CD14-positive monocyte (primary cell): ENCODE measurements around the gene ELMOD1. TPM values are rescaled to one million over a fixed set of nuclear protein-coding genes. Genes with fewer than 3 reads are reported as not detected.

ENCODE experiments used
- DNase-seq, 3 donors: peaks; one replicate each; pipeline ENCODE4 v3.0.0-alpha.2; 2011 to 2022
- H2AFZ ChIP-seq: 2 replicates; pipeline ENCODE4 v1.6.0; 2012; ENCODE audit warnings: mild to moderate bottlenecking, low read depth, low read length, inconsistent platforms; ENCODE audit not compliant: insufficient read depth, poor library complexity, severe bottlenecking
- H3K27ac ChIP-seq, 2 donors: 1 replicate in 1 of 2; 2 replicates in 1 of 2; pipeline ENCODE4 v1.5.1; 2012 to 2013; ENCODE audit warnings: low read length in 2 of 2, control low read depth in 1 of 2, inconsistent platforms in 1 of 2, low read depth in 1 of 2, mild to moderate bottlenecking in 1 of 2
- H3K27me3 ChIP-seq, 2 donors: one replicate each; pipeline versions ENCODE4 v1.6.0 to v1.6.1; 2011 to 2013; ENCODE audit warnings: low read length in 2 of 2; ENCODE audit not compliant: control insufficient read depth in 2 of 2, insufficient read depth in 2 of 2
- H3K36me3 ChIP-seq, 2 donors: replicated peaks in 1 of 2; 1 replicate in 1 of 2; 2 replicates in 1 of 2; pipeline versions ENCODE4 v1.5.1 to v1.6.1; 2012 to 2013; ENCODE audit warnings: low read length in 2 of 2, control low read depth in 1 of 2, inconsistent platforms in 1 of 2, mild to moderate bottlenecking in 1 of 2; ENCODE audit not compliant: insufficient read depth in 2 of 2, control insufficient read depth in 1 of 2
- H3K4me1 ChIP-seq, 2 donors: 1 replicate in 1 of 2; 2 replicates in 1 of 2; pipeline versions ENCODE4 v1.5.1 to v1.6.1; 2012 to 2013; ENCODE audit warnings: low read length in 2 of 2, control low read depth in 1 of 2, inconsistent platforms in 1 of 2, mild to moderate bottlenecking in 1 of 2, moderate library complexity in 1 of 2; ENCODE audit not compliant: insufficient read depth in 2 of 2, control insufficient read depth in 1 of 2
- H3K4me2 ChIP-seq: replicated peaks from 2 replicates; pipeline ENCODE3; 2012; ENCODE audit warnings: low read length, moderate library complexity, mild to moderate bottlenecking; ENCODE audit not compliant: poor library complexity, severe bottlenecking; ENCODE audit errors: extremely low read depth
- H3K4me3 ChIP-seq, 3 experiments: fragments of 200-600 bp in 1 of 3; sonication (generic) in 1 of 3; replicated peaks in 1 of 3; 1 replicate in 2 of 3; 2 replicates in 1 of 3; pipeline ENCODE4 v1.5.1; 2011 to 2013; ENCODE audit warnings: low read length in 3 of 3, mild to moderate bottlenecking in 3 of 3, control low read depth in 2 of 3, low read depth in 2 of 3, inconsistent platforms in 1 of 3, moderate library complexity in 1 of 3
- H3K79me2 ChIP-seq: 2 replicates; pipeline ENCODE4 v1.6.0; 2012; ENCODE audit warnings: mild to moderate bottlenecking, control low read depth, inconsistent platforms, low read length, moderate library complexity; ENCODE audit not compliant: insufficient read depth
- H3K9ac ChIP-seq: 2 replicates; pipeline ENCODE4 v1.6.0; 2017; ENCODE audit warnings: low read length, mild to moderate bottlenecking; ENCODE audit not compliant: insufficient read depth, poor library complexity, severe bottlenecking
- H3K9me3 ChIP-seq, 2 donors: replicated peaks in 1 of 2; 1 replicate in 1 of 2; 2 replicates in 1 of 2; pipeline versions ENCODE4 v1.5.1 to v1.6.1; 2012 to 2013; ENCODE audit warnings: low read length in 2 of 2, control low read depth in 1 of 2; ENCODE audit not compliant: control insufficient read depth in 1 of 2, insufficient read depth in 1 of 2
- H4K20me1 ChIP-seq: 2 replicates; pipeline ENCODE4 v1.6.0; 2012; ENCODE audit warnings: mild to moderate bottlenecking, low read length, control low read depth, moderate library complexity; ENCODE audit not compliant: insufficient read depth
- H3K27ac Mint-ChIP-seq, 7 donors: one replicate each; pipeline ENCODE4 v1.8.0; 2020; ENCODE audit warnings: mild to moderate bottlenecking in 7 of 7, mixed read lengths in 7 of 7, moderate library complexity in 6 of 7, inconsistent platforms in 2 of 7
- H3K27me3 Mint-ChIP-seq, 3 donors: one replicate each; pipeline ENCODE4 v1.8.0; 2021 to 2022; ENCODE audit warnings: low read depth in 3 of 3, mild to moderate bottlenecking in 3 of 3, mixed read lengths in 3 of 3, moderate library complexity in 3 of 3, inconsistent platforms in 1 of 3
- H3K36me3 Mint-ChIP-seq, 2 donors: one replicate each; pipeline ENCODE4 v1.8.0; 2020; ENCODE audit warnings: mixed read lengths in 2 of 2, inconsistent platforms in 1 of 2, mild to moderate bottlenecking in 1 of 2
- H3K4me1 Mint-ChIP-seq: one replicate; pipeline ENCODE4 v1.8.0; 2020; ENCODE audit warnings: mild to moderate bottlenecking, mixed read lengths
- H3K4me3 Mint-ChIP-seq, 2 donors: one replicate each; pipeline ENCODE4 v1.8.0; 2020; ENCODE audit warnings: mild to moderate bottlenecking in 2 of 2, mixed read lengths in 2 of 2, moderate library complexity in 1 of 2
- H3K9me3 Mint-ChIP-seq, 7 donors: one replicate each; pipeline ENCODE4 v1.8.0; 2020 to 2022; ENCODE audit warnings: mixed read lengths in 7 of 7, mild to moderate bottlenecking in 6 of 7, moderate library complexity in 6 of 7, inconsistent platforms in 2 of 7
- WGBS: methylation state at CpG from one replicate; pipeline ENCODE4 v1.1.5; 2013; ENCODE audit warnings: missing lambda C conversion rate; ENCODE audit not compliant: insufficient coverage; 5-methylcytosine and 5-hydroxymethylcytosine counted together
- intact Hi-C, 2 donors: fragments of 100-400 bp; cut with micrococcal nuclease; formaldehyde crosslinking; loops; one replicate each; pipeline versions ENCODE4 v1.15.0 to v1.15.1; 2023
- polyA plus RNA-seq, 3 donors: library from polyadenylated mRNA; depleted of rRNA in 1 of 3; unstranded in 2 of 3; stranded (reverse) in 1 of 3; fragments of 300-500 nt in 2 of 3; fragments of >200 nt in 1 of 3; fragmentation: Illumina TruSeq in 2 of 3; gene quantifications; 1 replicate in 2 of 3; 2 replicates in 1 of 3; pipeline ENCODE4 v1.2.3, GENCODE V29; 2012 to 2021
- TF ChIP-seq, protein P1 (sequence below): fragments of 200-600 bp; IDR thresholded peaks from one replicate; pipeline ENCODE4 v1.8.0; 2022; ENCODE audit warnings: antibody characterized with exemption, mild to moderate bottlenecking

ELMOD1 gene
- polyA plus RNA-seq, 3 donors, result not detected

DNA sequence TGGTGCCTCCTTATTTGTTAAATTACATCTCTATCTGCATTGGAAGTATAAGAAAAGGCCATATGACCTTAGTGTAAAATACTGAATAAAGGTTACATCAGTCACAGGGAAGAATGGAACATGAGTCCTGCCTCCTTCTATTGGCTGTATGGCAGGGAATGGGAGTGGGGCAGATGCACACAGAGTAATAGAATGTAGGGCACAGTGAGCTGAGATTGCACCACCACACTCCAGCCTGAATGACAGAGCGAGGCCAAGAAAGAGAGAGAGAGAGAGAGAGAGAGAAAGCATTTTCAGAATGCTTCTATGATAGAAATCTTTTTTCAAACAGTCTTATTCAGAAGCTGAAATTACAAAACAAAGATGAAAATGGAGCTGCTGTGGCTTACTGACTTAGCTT is 62.1 kb downstream of the ELMOD1 start:
- no peak overlapping the region for H3K9ac ChIP-seq
- H3K79me2 ChIP-seq, result no peaks in the 10 kb centered on the region
- peaks cover 4 to 10% of the 10 kb centered on the region in 2 donors for H3K27me3 ChIP-seq
- TF ChIP-seq, protein P1, sequence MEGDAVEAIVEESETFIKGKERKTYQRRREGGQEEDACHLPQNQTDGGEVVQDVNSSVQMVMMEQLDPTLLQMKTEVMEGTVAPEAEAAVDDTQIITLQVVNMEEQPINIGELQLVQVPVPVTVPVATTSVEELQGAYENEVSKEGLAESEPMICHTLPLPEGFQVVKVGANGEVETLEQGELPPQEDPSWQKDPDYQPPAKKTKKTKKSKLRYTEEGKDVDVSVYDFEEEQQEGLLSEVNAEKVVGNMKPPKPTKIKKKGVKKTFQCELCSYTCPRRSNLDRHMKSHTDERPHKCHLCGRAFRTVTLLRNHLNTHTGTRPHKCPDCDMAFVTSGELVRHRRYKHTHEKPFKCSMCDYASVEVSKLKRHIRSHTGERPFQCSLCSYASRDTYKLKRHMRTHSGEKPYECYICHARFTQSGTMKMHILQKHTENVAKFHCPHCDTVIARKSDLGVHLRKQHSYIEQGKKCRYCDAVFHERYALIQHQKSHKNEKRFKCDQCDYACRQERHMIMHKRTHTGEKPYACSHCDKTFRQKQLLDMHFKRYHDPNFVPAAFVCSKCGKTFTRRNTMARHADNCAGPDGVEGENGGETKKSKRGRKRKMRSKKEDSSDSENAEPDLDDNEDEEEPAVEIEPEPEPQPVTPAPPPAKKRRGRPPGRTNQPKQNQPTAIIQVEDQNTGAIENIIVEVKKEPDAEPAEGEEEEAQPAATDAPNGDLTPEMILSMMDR, result no peak
- peaks cover 2% of the 10 kb centered on the region for H3K4me1 Mint-ChIP-seq
- no peak for DNase-seq
- H3K9me3 Mint-ChIP-seq, result no peaks in the 10 kb centered on the region
- intact Hi-C loops, result no loop called here
- H2AFZ ChIP-seq, result no peak overlapping the region
- no peak overlapping the region for H3K4me2 ChIP-seq
- no peaks in the 10 kb centered on the region for H3K9me3 ChIP-seq
- WGBS, result no CpG with 5 or more reads among the region's 1 CpG
- H3K4me3 ChIP-seq, result no peak overlapping the region
- no peaks in the 10 kb centered on the region for H3K4me1 ChIP-seq
- H3K27ac ChIP-seq, result no peak overlapping the region
- no peaks in the 10 kb centered on the region for H3K36me3 ChIP-seq
- H3K27me3 Mint-ChIP-seq, result peaks cover 5 to 12% (median 10%) of the 10 kb centered on the region in 3 donors
- H4K20me1 ChIP-seq, result no peaks in the 10 kb centered on the region
- H3K27ac Mint-ChIP-seq, result no peak overlapping the region
- H3K36me3 Mint-ChIP-seq, result no peaks in the 10 kb centered on the region
- H3K4me3 Mint-ChIP-seq, result no peak overlapping the region

GRCh38 chr11:107655602-107656001 is 64.7 kb downstream of the ELMOD1 start:
- Mint-ChIP-seq H3K36me3 (no peaks in the 10 kb centered on the region), H3K4me3 (no peak overlapping the region), H3K27ac (no peak overlapping the region), H3K27me3 (peaks cover under 1 to 6% (median 5%) of the 10 kb centered on the region in 3 donors), H3K4me1 (peaks cover 2% of the 10 kb centered on the region), H3K9me3 (no peaks in the 10 kb centered on the region)
- intact Hi-C loops, result no loop called here
- DNase-seq, result no peak
- Histone ChIP-seq H3K9ac (no peak overlapping the region), H3K27me3 (peaks cover under 1 to 3% of the 10 kb centered on the region in 2 donors), H2AFZ (no peak overlapping the region), H3K4me2 (no peak overlapping the region), H4K20me1 (no peaks in the 10 kb centered on the region), H3K9me3 (no peaks in the 10 kb centered on the region), H3K4me1 (no peaks in the 10 kb centered on the region), H3K4me3 (no peak overlapping the region), H3K27ac (no peak overlapping the region), H3K36me3 (no peaks in the 10 kb centered on the region), H3K79me2 (no peaks in the 10 kb centered on the region)
- TF ChIP-seq, protein P1, result no peak
- WGBS, result 20% methylated on average over 1 of the region's 4 CpGs
